H1 (cell line): ENCODE data around the gene HLF. TPM values are rescaled to one million over a fixed set of nuclear protein-coding genes. Genes with fewer than 3 reads are reported as not detected.

Experiments used
- ATF3 ChIP-seq: IDR thresholded peaks from 2 replicates; pipeline ENCODE4 v1.6.1; 2011; ENCODE audit warnings: low read depth, mild to moderate bottlenecking, low read length; ENCODE audit not compliant: insufficient read depth
- BACH1 ChIP-seq: IDR thresholded peaks from 2 replicates; pipeline ENCODE4 v1.6.1; 2012; ENCODE audit warnings: low read length, improper control_type of control experiment
- CBX5 ChIP-seq: fragments of 300-800, 300-1000 bp; sonication (generic); IDR thresholded peaks from 2 replicates; pipeline ENCODE4 v1.7.1; 2016; ENCODE audit warnings: antibody characterized with exemption, low read length, low read depth
- CBX8 ChIP-seq: fragments of 300-800, 300-1000 bp; sonication (generic); IDR thresholded peaks from 2 replicates; pipeline ENCODE4 v1.7.1; 2016; ENCODE audit warnings: low read depth, low read length, borderline replicate concordance
- CEBPB ChIP-seq: IDR thresholded peaks from 2 replicates; pipeline ENCODE4 v1.6.1; 2012; ENCODE audit warnings: low read depth, low read length
- JUND ChIP-seq: IDR thresholded peaks from 2 replicates; pipeline ENCODE4 v1.6.1; 2011; ENCODE audit warnings: mild to moderate bottlenecking, improper control_type of control experiment, low read length
- KDM5A ChIP-seq: fragments of 200-600 bp; IDR thresholded peaks from 2 replicates; pipeline ENCODE4 v1.7.1; 2012; ENCODE audit warnings: mild to moderate bottlenecking, low read length, inconsistent platforms, mixed read lengths
- SIN3A ChIP-seq, 2 experiments: IDR thresholded peaks in 1 of 2; conservative IDR thresholded peaks in 1 of 2; 2 replicates each; pipeline ENCODE4 v1.6.1; 2011 to 2012; ENCODE audit warnings: low read length in 2 of 2, improper control_type of control experiment in 1 of 2, low read depth in 1 of 2, mild to moderate bottlenecking in 1 of 2
- polyA plus RNA-seq, 7 experiments: library from polyadenylated mRNA; depleted of rRNA in 3 of 7; stranded (reverse) in 5 of 7; unstranded in 2 of 7; fragments of >200 nt in 5 of 7; fragments of 200-250 nt in 2 of 7; gene quantifications; 1 replicate in 5 of 7; 2 replicates in 1 of 7; 4 replicates in 1 of 7; pipeline versions ENCODE4 v1.2.1 to v1.2.3, GENCODE V29; 2011 to 2013; ENCODE audit warnings: missing spikeins in 2 of 7, mixed read lengths in 2 of 7
- total RNA-seq: library from RNA; stranded (reverse); fragmentation: NEBNext Ultra II Directional; extraction: Animal tissue kit (Norgen Biotek cat#: 25700); gene quantifications from 2 replicates; pipeline ENCODE4 v1.2.1, GENCODE V29; 2021

Gene HLF
- total and polyA plus RNA-seq, 2 of the 8 experiments (the other 6 are each of a cell fraction or from before 2014, with no cell fraction given) = 0.39 to 0.60 TPM

- no peak for TF ChIP-seq JUND
- no peak for TF ChIP-seq SIN3A (conservative IDR thresholded peaks at IDR 0.05 in 1 of 2, IDR thresholded peaks at IDR 0.05 in 1 of 2; ENCODE audit: low read depth in 1 of 2, low read length in 2 of 2)
- TF ChIP-seq KDM5A = no peak
- no peak for TF ChIP-seq CBX8
- TF ChIP-seq BACH1 = no peak
- TF ChIP-seq CEBPB = no peak
- TF ChIP-seq ATF3 = no peak
- no peak for TF ChIP-seq CBX5
Observed at GRCh38 chr17:55342800-55343585, 78.2 kb downstream of the HLF start (continued).
